Neural progenitor cell (in vitro differentiated cells): ENCODE results near the gene B3GALT5. TPM values are rescaled to one million over a fixed set of nuclear protein-coding genes. Genes with fewer than 3 reads are reported as not detected.

Source experiments
- DNase-seq: peaks from one replicate; pipeline ENCODE4 v3.0.0-alpha.2; 2016; ENCODE audit warnings: low spot score
- H2AFZ ChIP-seq: fragments of 200-600 bp; sonication (generic); replicated peaks from 2 replicates; pipeline ENCODE4 v1.6.1; 2016; ENCODE audit warnings: antibody characterized with exemption
- H3F3A ChIP-seq: fragments of 200-600 bp; sonication (generic); 2 replicates; pipeline ENCODE4 v1.6.1; 2016; ENCODE audit warnings: antibody characterized with exemption, low read depth
- H3K27ac ChIP-seq: fragments of 200-600 bp; sonication (generic); 2 replicates; pipeline ENCODE4 v1.5.1; 2016; ENCODE audit warnings: mild to moderate bottlenecking
- H3K27me3 ChIP-seq: fragments of 200-600 bp; sonication (generic); 2 replicates; pipeline ENCODE4 v1.6.1; 2016; ENCODE audit warnings: mild to moderate bottlenecking, moderate library complexity
- H3K36me3 ChIP-seq: fragments of 200-600 bp; sonication (generic); 2 replicates; pipeline ENCODE4 v1.5.1; 2016
- H3K4me1 ChIP-seq: fragments of 200-600 bp; sonication (generic); 2 replicates; pipeline ENCODE4 v1.6.1; 2016; ENCODE audit warnings: mixed run types
- H3K4me2 ChIP-seq: fragments of 200-600 bp; sonication (generic); 2 replicates; pipeline ENCODE4 v1.6.1; 2016
- H3K4me3 ChIP-seq: fragments of 200-600 bp; sonication (generic); 2 replicates; pipeline ENCODE4 v1.5.1; 2016
- H3K79me2 ChIP-seq: fragments of 200-600 bp; sonication (generic); 2 replicates; pipeline ENCODE4 v1.6.1; 2016; ENCODE audit warnings: low read depth
- H3K9ac ChIP-seq: fragments of 200-600 bp; sonication (generic); 2 replicates; pipeline ENCODE4 v1.6.1; 2016
- H3K9me3 ChIP-seq: fragments of 200-600 bp; sonication (generic); 2 replicates; pipeline ENCODE4 v1.5.1; 2016; ENCODE audit warnings: low read depth
- H4K20me1 ChIP-seq: fragments of 200-600 bp; sonication (generic); 2 replicates; pipeline ENCODE4 v1.6.1; 2016; ENCODE audit warnings: low read depth
- H3K27ac Mint-ChIP-seq: 3 replicates; pipeline ENCODE4 v1.8.0; 2021; ENCODE audit warnings: mixed read lengths
- H3K27me3 Mint-ChIP-seq: 2 replicates; pipeline ENCODE4 v1.8.0; 2022; ENCODE audit warnings: low read depth, mild to moderate bottlenecking, inconsistent platforms, moderate library complexity, mixed read lengths; ENCODE audit not compliant: insufficient read depth
- H3K36me3 Mint-ChIP-seq: 3 replicates; pipeline ENCODE4 v1.8.0; 2021; ENCODE audit warnings: mixed read lengths
- H3K4me1 Mint-ChIP-seq: 3 replicates; pipeline ENCODE4 v1.8.0; 2021; ENCODE audit warnings: mixed read lengths
- H3K4me3 Mint-ChIP-seq: 3 replicates; pipeline ENCODE4 v1.8.0; 2021; ENCODE audit warnings: mild to moderate bottlenecking, moderate library complexity, mixed read lengths
- H3K9me3 Mint-ChIP-seq: 3 replicates; pipeline ENCODE4 v1.8.0; 2020; ENCODE audit warnings: mixed read lengths
- EZH2 ChIP-seq: fragments of 200-600 bp; sonication (generic); IDR thresholded peaks from 2 replicates; pipeline ENCODE4 v1.6.1; 2017; ENCODE audit warnings: antibody characterized with exemption, mild to moderate bottlenecking, moderate library complexity
- EZH2phosphoT487 ChIP-seq: fragments of 200-600 bp; sonication (generic); IDR thresholded peaks from 2 replicates; pipeline ENCODE4 v1.6.1; 2017; ENCODE audit warnings: antibody characterized with exemption
- total RNA-seq: library from RNA; depleted of rRNA; stranded (reverse); fragments of >200 nt; gene quantifications from 2 replicates; pipeline ENCODE4 v1.2.3, GENCODE V29; 2015; ENCODE audit warnings: low replicate concordance
- TF ChIP-seq, protein P1 (sequence below): fragments of 200-600 bp; sonication (generic); IDR thresholded peaks from 2 replicates; pipeline ENCODE4 v1.5.1; 2017; ENCODE audit warnings: antibody characterized with exemption, mild to moderate bottlenecking

Gene B3GALT5
- total RNA-seq, 1 donor from 2014 or later = 1.3 TPM

GRCh38 chr21:39634507-39634906 lies 21.8 kb downstream of the B3GALT5 start:
- no peak overlapping the region for H3K4me3 ChIP-seq
- H3K36me3 ChIP-seq = no peaks in the 10 kb centered on the region
- peaks cover 38% of the 10 kb centered on the region for H3K4me1 Mint-ChIP-seq
- H3K27me3 Mint-ChIP-seq = peaks cover 4% of the 10 kb centered on the region
- H3K4me3 Mint-ChIP-seq = no peak overlapping the region
- no peaks in the 10 kb centered on the region for H4K20me1 ChIP-seq
- no peak for DNase-seq
- peaks cover 3% of the 10 kb centered on the region for H3K9me3 Mint-ChIP-seq
- no peak overlapping the region for H2AFZ ChIP-seq
- TF ChIP-seq EZH2 (no peak), EZH2phosphoT487 (no peak)
- TF ChIP-seq, protein P1, sequence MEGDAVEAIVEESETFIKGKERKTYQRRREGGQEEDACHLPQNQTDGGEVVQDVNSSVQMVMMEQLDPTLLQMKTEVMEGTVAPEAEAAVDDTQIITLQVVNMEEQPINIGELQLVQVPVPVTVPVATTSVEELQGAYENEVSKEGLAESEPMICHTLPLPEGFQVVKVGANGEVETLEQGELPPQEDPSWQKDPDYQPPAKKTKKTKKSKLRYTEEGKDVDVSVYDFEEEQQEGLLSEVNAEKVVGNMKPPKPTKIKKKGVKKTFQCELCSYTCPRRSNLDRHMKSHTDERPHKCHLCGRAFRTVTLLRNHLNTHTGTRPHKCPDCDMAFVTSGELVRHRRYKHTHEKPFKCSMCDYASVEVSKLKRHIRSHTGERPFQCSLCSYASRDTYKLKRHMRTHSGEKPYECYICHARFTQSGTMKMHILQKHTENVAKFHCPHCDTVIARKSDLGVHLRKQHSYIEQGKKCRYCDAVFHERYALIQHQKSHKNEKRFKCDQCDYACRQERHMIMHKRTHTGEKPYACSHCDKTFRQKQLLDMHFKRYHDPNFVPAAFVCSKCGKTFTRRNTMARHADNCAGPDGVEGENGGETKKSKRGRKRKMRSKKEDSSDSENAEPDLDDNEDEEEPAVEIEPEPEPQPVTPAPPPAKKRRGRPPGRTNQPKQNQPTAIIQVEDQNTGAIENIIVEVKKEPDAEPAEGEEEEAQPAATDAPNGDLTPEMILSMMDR = no peak
- no peak overlapping the region for H3K27ac Mint-ChIP-seq
- peaks cover 19% of the 10 kb centered on the region for H3K4me1 ChIP-seq
- no peaks in the 10 kb centered on the region for H3K9me3 ChIP-seq
- H3K27ac ChIP-seq = no peak overlapping the region
- peaks cover 25% of the 10 kb centered on the region for H3F3A ChIP-seq
- peaks cover 2% of the 10 kb centered on the region for H3K36me3 Mint-ChIP-seq
- no peaks in the 10 kb centered on the region for H3K79me2 ChIP-seq
- no peak overlapping the region for H3K4me2 ChIP-seq
- H3K9ac ChIP-seq = no peak overlapping the region
- no peaks in the 10 kb centered on the region for H3K27me3 ChIP-seq

- Histone ChIP-seq H3K9me3 (no peaks in the 10 kb centered on the region), H3K9ac (no peak overlapping the region), H3K36me3 (no peaks in the 10 kb centered on the region), H4K20me1 (no peaks in the 10 kb centered on the region), H3K79me2 (no peaks in the 10 kb centered on the region), H3K4me1 (peaks cover 24% of the 10 kb centered on the region), H3F3A (peaks cover 25% of the 10 kb centered on the region), H2AFZ (no peak overlapping the region), H3K4me3 (no peak overlapping the region), H3K4me2 (peak overlapping the region; percentile 39), H3K27me3 (no peaks in the 10 kb centered on the region), H3K27ac (peak overlapping the region; percentile 65)
- Mint-ChIP-seq H3K27me3 (peaks cover 4% of the 10 kb centered on the region), H3K9me3 (peaks cover 3% of the 10 kb centered on the region), H3K4me1 (peaks cover 38% of the 10 kb centered on the region), H3K4me3 (no peak overlapping the region), H3K27ac (peak overlapping the region; percentile 4), H3K36me3 (peaks cover 2% of the 10 kb centered on the region)
- TF ChIP-seq EZH2 (no peak), EZH2phosphoT487 (no peak)
- TF ChIP-seq, protein P1 = no peak
- DNase-seq = peak; percentile 52
These were observed 24.6 kb downstream of the B3GALT5 start for GRCh38 chr21:39637197-39637970.

DNA sequence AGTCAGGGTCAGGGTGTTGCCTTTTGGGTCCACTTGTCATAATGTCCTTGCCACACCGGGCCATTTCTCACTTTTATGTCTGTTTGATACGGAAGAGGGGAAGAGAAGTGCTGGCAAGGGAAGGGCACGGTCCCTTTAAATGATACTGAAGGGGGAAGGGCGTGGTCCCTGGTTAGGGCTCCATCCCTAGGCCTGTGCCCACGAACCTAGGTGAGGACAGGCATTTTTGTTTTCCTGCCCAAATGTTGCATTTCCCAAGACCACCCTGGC lies 25.2 kb downstream of the B3GALT5 start:
- DNase-seq = no peak
- H3K79me2 ChIP-seq = no peaks in the 10 kb centered on the region
- Mint-ChIP-seq H3K4me1 (peaks cover 36% of the 10 kb centered on the region), H3K27ac (peak overlapping the region; percentile 4), H3K36me3 (peaks cover 2% of the 10 kb centered on the region), H3K4me3 (no peak overlapping the region), H3K9me3 (peaks cover 3% of the 10 kb centered on the region), H3K27me3 (peaks cover 4% of the 10 kb centered on the region)
- H4K20me1 ChIP-seq = no peaks in the 10 kb centered on the region
- H3F3A ChIP-seq = peaks cover 25% of the 10 kb centered on the region
- TF ChIP-seq EZH2phosphoT487 = no peak
- TF ChIP-seq EZH2 = no peak
- TF ChIP-seq, protein P1 = no peak
- H3K4me3 ChIP-seq = no peak overlapping the region
- no peak overlapping the region for H3K27ac ChIP-seq
- H3K4me2 ChIP-seq = peak overlapping the region; percentile 39
- H2AFZ ChIP-seq = no peak overlapping the region
- H3K9me3 ChIP-seq = no peaks in the 10 kb centered on the region
- H3K36me3 ChIP-seq = no peaks in the 10 kb centered on the region
- H3K9ac ChIP-seq = no peak overlapping the region
- H3K4me1 ChIP-seq = peaks cover 24% of the 10 kb centered on the region
- H3K27me3 ChIP-seq = no peaks in the 10 kb centered on the region
